Neural cell (in vitro differentiated cells): ENCODE results near the gene RPL35. TPM values are rescaled to one million over a fixed set of nuclear protein-coding genes. Genes with fewer than 3 reads are reported as not detected.
A peak's percentile ranks its signal among the peaks of the same experiment; 100 is the strongest.

Experiments used
- H2AFZ ChIP-seq: fragments of 200-600, 300-800 bp; sonication (generic), shearing (Covaris generic); 2 replicates; pipeline ENCODE4 v1.6.0; 2014; ENCODE audit warnings: low read depth, mild to moderate bottlenecking, antibody characterized with exemption, low read length, moderate library complexity
- H3F3A ChIP-seq: fragments of 200-600 bp; shearing (Covaris generic); 2 replicates; pipeline ENCODE4 v1.6.1; 2016; ENCODE audit warnings: mild to moderate bottlenecking, moderate library complexity, mixed read lengths, antibody characterized with exemption, low read length; ENCODE audit not compliant: insufficient read depth, poor library complexity, severe bottlenecking
- H3K27ac ChIP-seq: fragments of 200-600, 300-800 bp; sonication (generic), shearing (Covaris generic); 2 replicates; pipeline ENCODE4 v1.5.1; 2014; ENCODE audit warnings: mild to moderate bottlenecking, low read length, moderate library complexity
- H3K27me3 ChIP-seq: fragments of 300-800, 200-600 bp; sonication (generic), shearing (Covaris generic); 2 replicates; pipeline ENCODE4 v1.6.0; 2014; ENCODE audit warnings: mild to moderate bottlenecking, low read depth, low read length, moderate library complexity; ENCODE audit not compliant: insufficient read depth
- H3K36me3 ChIP-seq: fragments of 300-800, 200-600 bp; sonication (generic), shearing (Covaris generic); 2 replicates; pipeline ENCODE4 v1.5.1; 2014; ENCODE audit warnings: mild to moderate bottlenecking, antibody characterized with exemption, low read length, moderate library complexity; ENCODE audit not compliant: insufficient read depth
- H3K4me2 ChIP-seq: fragments of 300-800, 200-600 bp; sonication (generic), shearing (Covaris generic); 2 replicates; pipeline ENCODE4 v1.6.0; 2014; ENCODE audit warnings: mild to moderate bottlenecking, low read length
- H3K4me3 ChIP-seq: fragments of 300-800, 200-600 bp; sonication (generic), shearing (Covaris generic); 2 replicates; pipeline ENCODE4 v1.5.1; 2014; ENCODE audit warnings: mild to moderate bottlenecking, low read length, moderate library complexity
- H3K79me2 ChIP-seq: fragments of 200-600 bp; shearing (Covaris generic); replicated peaks from 2 replicates; pipeline ENCODE4 v1.6.0; 2014; ENCODE audit warnings: mild to moderate bottlenecking, low read length, moderate library complexity; ENCODE audit not compliant: insufficient read depth
- H3K9ac ChIP-seq: fragments of 300-800, 200-600 bp; sonication (generic), shearing (Covaris generic); 2 replicates; pipeline ENCODE4 v1.6.1; 2016; ENCODE audit warnings: mild to moderate bottlenecking, low read length, mixed read lengths
- H3K9me2 ChIP-seq: fragments of 200-600 bp; shearing (Covaris generic); 2 replicates; pipeline ENCODE4 v1.6.1; 2016; ENCODE audit warnings: mild to moderate bottlenecking, low read length, mixed read lengths; ENCODE audit not compliant: insufficient read depth
- H3K9me3 ChIP-seq: fragments of 200-600, 300-800 bp; sonication (generic), shearing (Covaris generic); 2 replicates; pipeline ENCODE4 v1.6.1; 2016; ENCODE audit warnings: mild to moderate bottlenecking, mixed run types, low read length, moderate library complexity, mixed read lengths
- H4K20me1 ChIP-seq: fragments of 200-600 bp; shearing (Covaris generic); 2 replicates; pipeline ENCODE4 v1.6.1; 2016; ENCODE audit warnings: mild to moderate bottlenecking, mixed run types; ENCODE audit not compliant: insufficient read depth
- CTCF ChIP-seq: fragments of 450-650 bp; IDR thresholded peaks from 2 replicates; pipeline ENCODE4 v1.5.1; 2014; ENCODE audit warnings: antibody characterized with exemption, mild to moderate bottlenecking, moderate library complexity; ENCODE audit not compliant: poor library complexity, severe bottlenecking
- EP300 ChIP-seq: fragments of 450-650 bp; conservative IDR thresholded peaks from 2 replicates; pipeline ENCODE4 v1.6.1; 2014; ENCODE audit warnings: antibody characterized with exemption, mild to moderate bottlenecking, moderate library complexity; ENCODE audit not compliant: poor library complexity, severe bottlenecking
- EZH2 ChIP-seq: fragments of 200-600, 300-800 bp; shearing (Covaris generic), sonication (generic); IDR thresholded peaks from 2 replicates; pipeline ENCODE4 v1.6.1; 2014; ENCODE audit warnings: antibody characterized with exemption, low read length, borderline replicate concordance, mild to moderate bottlenecking; ENCODE audit not compliant: insufficient read depth, poor library complexity, severe bottlenecking
- MXI1 ChIP-seq: fragments of 450-650 bp; conservative IDR thresholded peaks from 2 replicates; pipeline ENCODE4 v1.6.1; 2014; ENCODE audit warnings: antibody characterized with exemption, mild to moderate bottlenecking; ENCODE audit not compliant: poor library complexity, severe bottlenecking
- POLR2AphosphoS5 ChIP-seq: IDR thresholded peaks from 2 replicates; pipeline ENCODE4 v1.6.1; 2012
- RAD21 ChIP-seq: fragments of 450-650 bp; conservative IDR thresholded peaks from 2 replicates; pipeline ENCODE4 v1.6.1; 2014; ENCODE audit warnings: antibody characterized with exemption, mild to moderate bottlenecking, moderate library complexity
- SMC3 ChIP-seq: fragments of 450-650 bp; conservative IDR thresholded peaks from 2 replicates; pipeline ENCODE4 v1.6.1; 2014; ENCODE audit warnings: antibody characterized with exemption, mild to moderate bottlenecking, moderate library complexity; ENCODE audit not compliant: poor library complexity
- TAF1 ChIP-seq: IDR thresholded peaks from 2 replicates; pipeline ENCODE4 v1.6.1; 2012; ENCODE audit warnings: low read depth
- polyA plus RNA-seq: library from polyadenylated mRNA; depleted of rRNA; stranded (reverse); fragments of >200 nt; gene quantifications from 2 replicates; pipeline ENCODE4 v1.2.3, GENCODE V29; 2014
- TF ChIP-seq, protein P1 (sequence below): IDR thresholded peaks from 2 replicates; pipeline ENCODE4 v1.6.1; 2012; ENCODE audit warnings: borderline replicate concordance

RPL35 gene
- polyA plus RNA-seq, 1 donor from 2014 or later = 2,116 TPM

DNA sequence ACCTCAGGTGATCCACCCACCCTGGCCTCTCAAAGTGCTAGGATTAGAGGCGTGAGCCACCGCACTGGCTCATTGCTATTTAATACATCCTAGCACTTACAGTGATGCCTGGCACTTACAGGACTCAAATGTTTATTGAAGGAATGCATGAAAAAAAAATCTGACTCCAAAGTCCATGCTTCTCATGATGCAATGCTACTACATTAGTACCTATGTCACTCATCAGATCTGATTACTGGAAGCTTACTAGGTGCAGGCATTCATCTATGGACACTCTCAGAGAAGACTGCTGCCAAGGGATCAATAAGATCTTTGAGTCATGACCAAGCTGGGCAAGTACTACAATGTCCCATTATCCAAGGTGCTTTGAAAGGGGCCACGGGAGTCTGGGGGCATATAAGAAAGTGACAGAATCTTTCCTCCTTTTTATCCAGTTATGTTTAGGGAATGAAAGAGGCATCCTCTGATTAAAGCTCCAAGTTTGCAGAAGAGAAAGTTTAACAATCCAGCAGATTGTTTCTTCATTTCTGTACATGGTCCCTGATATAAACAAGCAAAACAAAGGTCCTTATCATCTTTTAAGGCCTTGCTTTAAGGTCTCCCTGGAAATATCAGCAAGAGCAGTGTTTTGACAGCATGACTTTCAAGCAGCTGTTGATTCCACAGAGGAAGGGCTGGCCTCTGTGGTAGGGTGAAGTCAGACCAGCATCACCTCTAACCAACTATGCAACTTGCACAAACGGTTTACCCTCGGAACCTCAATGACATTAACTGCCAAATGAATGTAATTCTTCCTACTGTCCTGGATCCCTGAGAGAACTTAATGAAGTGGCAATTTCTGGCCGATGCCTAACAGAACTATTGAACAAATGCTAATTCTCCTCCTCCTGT lies 36.1 kb upstream of the RPL35 start:
- Histone ChIP-seq H3K4me3 (no peak overlapping the region), H3K27ac (no peak overlapping the region), H3K27me3 (no peaks in the 10 kb centered on the region), H3K79me2 (no peaks in the 10 kb centered on the region), H3K9ac (no peak overlapping the region), H3K9me3 (no peaks in the 10 kb centered on the region), H3K9me2 (no peaks in the 10 kb centered on the region), H3K4me2 (no peak overlapping the region), H4K20me1 (no peaks in the 10 kb centered on the region), H2AFZ (no peak overlapping the region), H3K36me3 (no peaks in the 10 kb centered on the region), H3F3A (no peaks in the 10 kb centered on the region)
- TF ChIP-seq, protein P1, sequence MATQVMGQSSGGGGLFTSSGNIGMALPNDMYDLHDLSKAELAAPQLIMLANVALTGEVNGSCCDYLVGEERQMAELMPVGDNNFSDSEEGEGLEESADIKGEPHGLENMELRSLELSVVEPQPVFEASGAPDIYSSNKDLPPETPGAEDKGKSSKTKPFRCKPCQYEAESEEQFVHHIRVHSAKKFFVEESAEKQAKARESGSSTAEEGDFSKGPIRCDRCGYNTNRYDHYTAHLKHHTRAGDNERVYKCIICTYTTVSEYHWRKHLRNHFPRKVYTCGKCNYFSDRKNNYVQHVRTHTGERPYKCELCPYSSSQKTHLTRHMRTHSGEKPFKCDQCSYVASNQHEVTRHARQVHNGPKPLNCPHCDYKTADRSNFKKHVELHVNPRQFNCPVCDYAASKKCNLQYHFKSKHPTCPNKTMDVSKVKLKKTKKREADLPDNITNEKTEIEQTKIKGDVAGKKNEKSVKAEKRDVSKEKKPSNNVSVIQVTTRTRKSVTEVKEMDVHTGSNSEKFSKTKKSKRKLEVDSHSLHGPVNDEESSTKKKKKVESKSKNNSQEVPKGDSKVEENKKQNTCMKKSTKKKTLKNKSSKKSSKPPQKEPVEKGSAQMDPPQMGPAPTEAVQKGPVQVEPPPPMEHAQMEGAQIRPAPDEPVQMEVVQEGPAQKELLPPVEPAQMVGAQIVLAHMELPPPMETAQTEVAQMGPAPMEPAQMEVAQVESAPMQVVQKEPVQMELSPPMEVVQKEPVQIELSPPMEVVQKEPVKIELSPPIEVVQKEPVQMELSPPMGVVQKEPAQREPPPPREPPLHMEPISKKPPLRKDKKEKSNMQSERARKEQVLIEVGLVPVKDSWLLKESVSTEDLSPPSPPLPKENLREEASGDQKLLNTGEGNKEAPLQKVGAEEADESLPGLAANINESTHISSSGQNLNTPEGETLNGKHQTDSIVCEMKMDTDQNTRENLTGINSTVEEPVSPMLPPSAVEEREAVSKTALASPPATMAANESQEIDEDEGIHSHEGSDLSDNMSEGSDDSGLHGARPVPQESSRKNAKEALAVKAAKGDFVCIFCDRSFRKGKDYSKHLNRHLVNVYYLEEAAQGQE = no peak
- TF ChIP-seq SMC3 (no peak), TAF1 (no peak), EZH2 (no peak), EP300 (no peak), RAD21 (no peak), POLR2AphosphoS5 (no peak), CTCF (no peak), MXI1 (no peak)

DNA sequence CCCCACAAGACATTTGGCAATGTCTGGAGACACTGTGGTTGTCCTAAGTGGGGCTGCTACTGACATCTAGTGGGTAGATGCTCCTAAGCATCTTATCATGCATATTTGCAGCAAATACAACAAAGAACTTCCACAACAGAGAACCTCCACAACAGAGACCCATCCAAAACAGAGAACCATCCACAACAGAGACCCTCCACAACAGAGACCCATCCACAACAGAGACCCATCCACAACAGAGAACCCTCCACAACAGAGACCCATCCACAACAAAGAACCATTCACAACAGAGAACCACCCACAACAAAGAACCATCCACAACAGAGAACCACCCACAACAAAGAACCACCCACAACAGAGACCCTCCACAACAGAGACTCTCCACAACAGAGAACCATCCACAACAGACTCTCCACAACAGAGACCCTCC lies 33.0 kb upstream of the RPL35 start:
- Histone ChIP-seq H3K36me3 (peaks cover 5% of the 10 kb centered on the region), H3K9me2 (no peaks in the 10 kb centered on the region), H3K9ac (no peak overlapping the region), H3K27me3 (no peaks in the 10 kb centered on the region), H3K4me2 (no peak overlapping the region), H3K9me3 (no peaks in the 10 kb centered on the region), H3F3A (no peaks in the 10 kb centered on the region), H3K27ac (peak overlapping the region; percentile 51), H2AFZ (peak overlapping the region; percentile 69), H3K79me2 (no peaks in the 10 kb centered on the region), H4K20me1 (no peaks in the 10 kb centered on the region), H3K4me3 (no peak overlapping the region)
- TF ChIP-seq MXI1 = no peak
- peak; percentile 68 for TF ChIP-seq CTCF
- TF ChIP-seq SMC3 = peak; percentile 46
